Cardiac fibroblast (primary cell): Measurements from ENCODE around the gene ELF2.
"Not testable (repeated sequence)": the region's sequence is repeated elsewhere in the genome, so short reads cannot be mapped to it uniquely, and the experiment has no call there.

ENCODE experiments used
- DNase-seq, 2 donors: peaks; one replicate each; pipeline versions ENCODE4 v3.0.0 to v3.0.0-alpha.2; 2010; ENCODE audit warnings: low read depth in 2 of 2
- H3K4me3 ChIP-seq, 2 donors: replicated peaks in 1 of 2; 1 replicate in 1 of 2; 2 replicates in 1 of 2; pipeline ENCODE4 v1.5.1; 2011; ENCODE audit warnings: low read depth in 2 of 2, low read length in 2 of 2, mild to moderate bottlenecking in 2 of 2, moderate library complexity in 1 of 2
- CTCF ChIP-seq: IDR thresholded peaks from one replicate; pipeline ENCODE4 v1.5.1; 2011; ENCODE audit warnings: low read depth, mild to moderate bottlenecking, low read length, inconsistent platforms

The ELF2 gene

GRCh38 chr4:139083607-139083955, 93.4 kb downstream of the ELF2 start:
- peak; percentile 66 to 68 for DNase-seq
- peak; percentile 15 for TF ChIP-seq CTCF

GRCh38 chr4:139082750-139083606, 94.0 kb downstream of the ELF2 start:
- H3K4me3 ChIP-seq: peak overlapping the region; percentile 90 to 97
- no peak for TF ChIP-seq CTCF
- peak; percentile 97 to 98 for DNase-seq

More at GRCh38 chr4:139083607-139083955, 93.4 kb downstream of the ELF2 start:
- H3K4me3 ChIP-seq: peak overlapping the region; percentile 90 to 97

GRCh38 chr4:139078926-139079325, 98.1 kb downstream of the ELF2 start:
- no peak overlapping the region for H3K4me3 ChIP-seq
- no peak for DNase-seq
- no peak for TF ChIP-seq CTCF

GRCh38 chr4:139077567-139078355, 99.3 kb downstream of the ELF2 start:
- no peak for TF ChIP-seq CTCF
- DNase-seq: peak in 1 of 2 donors; percentile 7

GRCh38 chr4:139076016-139076744, 100.8 kb downstream of the ELF2 start:
- no peak for TF ChIP-seq CTCF
- no peak for DNase-seq
- no peak overlapping the region for H3K4me3 ChIP-seq

More at GRCh38 chr4:139077567-139078355, 99.3 kb downstream of the ELF2 start:
- no peak overlapping the region for H3K4me3 ChIP-seq

GRCh38 chr4:139060591-139060990, 116.4 kb downstream of the ELF2 start:
- no peak for TF ChIP-seq CTCF

GRCh38 chr4:139059026-139059425, 118.0 kb downstream of the ELF2 start:
- not testable (repeated sequence) for H3K4me3 ChIP-seq, DNase-seq

More at GRCh38 chr4:139060591-139060990, 116.4 kb downstream of the ELF2 start:
- no peak for DNase-seq
- H3K4me3 ChIP-seq: no peak overlapping the region
